Mucosa of rectum (tissue), 2 donors: ENCODE measurements around the gene STRA8.

Experiments used
- H3K27ac ChIP-seq, 2 donors: one replicate each; pipeline ENCODE4 v1.7.0; 2013; ENCODE audit warnings: inconsistent platforms in 2 of 2, low read depth in 2 of 2, low read length in 2 of 2
- H3K27me3 ChIP-seq, 2 donors: one replicate each; pipeline ENCODE4 v1.7.0; 2013; ENCODE audit warnings: low read length in 2 of 2; ENCODE audit not compliant: control insufficient read depth in 2 of 2, insufficient read depth in 2 of 2
- H3K36me3 ChIP-seq, 2 donors: one replicate each; pipeline ENCODE4 v1.7.0; 2013; ENCODE audit warnings: low read length in 2 of 2; ENCODE audit not compliant: control insufficient read depth in 2 of 2, insufficient read depth in 2 of 2
- H3K4me1 ChIP-seq, 2 donors: one replicate each; pipeline ENCODE4 v1.7.0; 2013; ENCODE audit warnings: low read length in 2 of 2, mild to moderate bottlenecking in 1 of 2; ENCODE audit not compliant: control insufficient read depth in 2 of 2, insufficient read depth in 2 of 2
- H3K4me3 ChIP-seq, 2 donors: one replicate each; pipeline ENCODE4 v1.7.0; 2013; ENCODE audit warnings: low read length in 2 of 2
- H3K9ac ChIP-seq, 2 donors: one replicate each; pipeline ENCODE4 v1.7.0; 2013; ENCODE audit warnings: low read length in 2 of 2, low read depth in 1 of 2, mild to moderate bottlenecking in 1 of 2
- H3K9me3 ChIP-seq, 2 donors: one replicate each; pipeline ENCODE4 v1.7.0; 2013; ENCODE audit warnings: low read length in 2 of 2; ENCODE audit not compliant: control insufficient read depth in 2 of 2
- donor health status: healthy.
- donor health status: Normal muscosa, but diverticular disease.

STRA8 gene

GRCh38 chr7:135247746-135248471 is 14.3 kb downstream of the STRA8 start:
- Histone ChIP-seq H3K9ac (no peak overlapping the region), H3K9me3 (no peaks in the 10 kb centered on the region), H3K27ac (no peak overlapping the region), H3K36me3 (no peaks in the 10 kb centered on the region), H3K4me3 (no peak overlapping the region), H3K4me1 (no peaks in the 10 kb centered on the region), H3K27me3 (peaks cover 0 to 3% of the 10 kb centered on the region in 2 donors)

- Histone ChIP-seq H3K36me3 (no peaks in the 10 kb centered on the region), H3K4me1 (no peaks in the 10 kb centered on the region)
These were observed 14.9 kb downstream of the STRA8 start for GRCh38 chr7:135248546-135248945.

GRCh38 chr7:135251496-135252391 is 18.1 kb downstream of the STRA8 start:
- Histone ChIP-seq H3K9me3 (no peaks in the 10 kb centered on the region), H3K27me3 (no peaks in the 10 kb centered on the region), H3K27ac (no peak overlapping the region), H3K4me3 (no peak overlapping the region), H3K36me3 (no peaks in the 10 kb centered on the region), H3K4me1 (peaks cover 0 to 3% of the 10 kb centered on the region in 2 donors), H3K9ac (no peak overlapping the region)

More at GRCh38 chr7:135248546-135248945, 14.9 kb downstream of the STRA8 start:
- Histone ChIP-seq H3K9me3 (no peaks in the 10 kb centered on the region), H3K9ac (no peak overlapping the region), H3K27me3 (no peaks in the 10 kb centered on the region), H3K4me3 (no peak overlapping the region), H3K27ac (no peak overlapping the region)

GRCh38 chr7:135253851-135254771 is 20.5 kb downstream of the STRA8 start:
- no peak overlapping the region for H3K9ac ChIP-seq
- peaks cover 0 to 3% of the 10 kb centered on the region in 2 donors for H3K4me1 ChIP-seq
- H3K27ac ChIP-seq: peak overlapping the region; percentile 55 to 70
- H3K4me3 ChIP-seq: no peak overlapping the region
- no peaks in the 10 kb centered on the region for H3K9me3 ChIP-seq
- H3K27me3 ChIP-seq: no peaks in the 10 kb centered on the region
- no peaks in the 10 kb centered on the region for H3K36me3 ChIP-seq

- H3K27ac ChIP-seq: no peak overlapping the region
These were observed 24.2 kb downstream of the STRA8 start for GRCh38 chr7:135257790-135258189.

GRCh38 chr7:135258585-135258984 is 24.9 kb downstream of the STRA8 start:
- H3K36me3 ChIP-seq: no peaks in the 10 kb centered on the region
- no peak overlapping the region for H3K4me3 ChIP-seq
- H3K9ac ChIP-seq: no peak overlapping the region
- H3K27me3 ChIP-seq: no peaks in the 10 kb centered on the region
- no peak overlapping the region for H3K27ac ChIP-seq
- H3K4me1 ChIP-seq: peaks cover 0 to 3% of the 10 kb centered on the region in 2 donors
- H3K9me3 ChIP-seq: no peaks in the 10 kb centered on the region

More at GRCh38 chr7:135257790-135258189, 24.2 kb downstream of the STRA8 start:
- H3K4me3 ChIP-seq: no peak overlapping the region
- peaks cover 0 to 3% of the 10 kb centered on the region in 2 donors for H3K4me1 ChIP-seq
- H3K27me3 ChIP-seq: no peaks in the 10 kb centered on the region
- H3K36me3 ChIP-seq: no peaks in the 10 kb centered on the region
- H3K9me3 ChIP-seq: no peaks in the 10 kb centered on the region
- H3K9ac ChIP-seq: no peak overlapping the region

- Histone ChIP-seq H3K9ac (no peak overlapping the region), H3K27ac (no peak overlapping the region), H3K4me3 (no peak overlapping the region), H3K27me3 (no peaks in the 10 kb centered on the region), H3K9me3 (no peaks in the 10 kb centered on the region), H3K36me3 (no peaks in the 10 kb centered on the region), H3K4me1 (peaks cover 0 to under 1% of the 10 kb centered on the region in 2 donors)
These were observed 26.1 kb downstream of the STRA8 start for GRCh38 chr7:135259702-135260101.

- Histone ChIP-seq H3K4me3 (no peak overlapping the region), H3K27me3 (no peaks in the 10 kb centered on the region), H3K36me3 (no peaks in the 10 kb centered on the region), H3K9me3 (no peaks in the 10 kb centered on the region), H3K4me1 (no peaks in the 10 kb centered on the region), H3K9ac (no peak overlapping the region), H3K27ac (no peak overlapping the region)
These were observed 26.8 kb downstream of the STRA8 start for GRCh38 chr7:135260470-135260869.

GRCh38 chr7:135260930-135261721 is 27.5 kb downstream of the STRA8 start:
- no peak overlapping the region for H3K27ac ChIP-seq
- H3K27me3 ChIP-seq: no peaks in the 10 kb centered on the region
- no peak overlapping the region for H3K9ac ChIP-seq
- H3K36me3 ChIP-seq: no peaks in the 10 kb centered on the region
- no peaks in the 10 kb centered on the region for H3K4me1 ChIP-seq
- no peak overlapping the region for H3K4me3 ChIP-seq
- H3K9me3 ChIP-seq: no peaks in the 10 kb centered on the region
